Parathyroid adenoma (tissue), 2 donors: ENCODE measurements around the gene TBCCD1.

Experiments used
- H2AFZ ChIP-seq: fragments of 300-600 bp; sonication (generic); one replicate; pipeline ENCODE4 v1.7.0; 2017; ENCODE audit warnings: antibody characterized with exemption, mild to moderate bottlenecking
- H3K27ac ChIP-seq: fragments of 300-600 bp; sonication (generic); one replicate; pipeline ENCODE4 v1.7.0; 2017
- H3K27me3 ChIP-seq: fragments of 300-600 bp; sonication (generic); one replicate; pipeline ENCODE4 v1.7.0; 2017; ENCODE audit warnings: low read length; ENCODE audit not compliant: control insufficient read depth, insufficient read depth
- H3K36me3 ChIP-seq: fragments of 300-600 bp; sonication (generic); one replicate; pipeline ENCODE4 v1.7.0; 2017; ENCODE audit warnings: low read length; ENCODE audit not compliant: control insufficient read depth, insufficient read depth
- H3K4me1 ChIP-seq: fragments of 300-600 bp; sonication (generic); one replicate; pipeline ENCODE4 v1.7.0; 2017; ENCODE audit warnings: control low read depth
- H3K4me2 ChIP-seq: fragments of 300-600 bp; sonication (generic); one replicate; pipeline ENCODE4 v1.7.0; 2017; ENCODE audit warnings: low read length
- H3K4me3 ChIP-seq: fragments of 300-600 bp; sonication (generic); one replicate; pipeline ENCODE4 v1.7.0; 2017; ENCODE audit warnings: low read depth, low read length
- H3K79me2 ChIP-seq: fragments of 300-600 bp; sonication (generic); one replicate; pipeline ENCODE4 v1.7.0; 2017; ENCODE audit warnings: control low read depth
- H3K9ac ChIP-seq: fragments of 300-600 bp; sonication (generic); one replicate; pipeline ENCODE4 v1.7.0; 2017; ENCODE audit warnings: mild to moderate bottlenecking
- H3K9me3 ChIP-seq: fragments of 300-600 bp; sonication (generic); one replicate; pipeline ENCODE4 v1.7.0; 2017; ENCODE audit warnings: low read length; ENCODE audit not compliant: control insufficient read depth
- TF ChIP-seq, protein P1 (sequence below): fragments of 300-600 bp; sonication (generic); IDR thresholded peaks from one replicate; pipeline ENCODE4 v1.7.0; 2017; ENCODE audit warnings: antibody characterized with exemption, mild to moderate bottlenecking
- donor health status: primary hyperparathyroidism.

The TBCCD1 gene

DNA sequence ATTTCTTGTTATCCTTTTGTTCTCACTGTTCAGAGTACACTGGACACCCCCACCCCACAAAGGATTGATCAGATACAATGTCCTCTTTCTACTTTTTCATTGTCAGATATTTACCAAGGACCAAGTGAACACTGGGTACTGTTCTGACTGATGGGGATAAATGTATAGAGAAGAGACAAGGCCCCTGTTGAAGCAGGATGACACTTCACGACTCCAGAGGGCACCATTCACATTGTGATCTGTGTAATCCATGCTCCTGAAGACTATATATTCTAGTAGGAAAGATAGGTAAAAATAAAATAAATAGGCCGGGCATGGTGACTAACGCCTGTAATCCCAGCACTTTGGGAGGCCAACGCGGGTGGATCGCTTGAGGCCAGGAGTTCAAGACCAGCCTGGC lies 15.8 kb downstream of the TBCCD1 start:
- H2AFZ ChIP-seq = no peak overlapping the region
- H3K9me3 ChIP-seq = no peaks in the 10 kb centered on the region
- H3K4me1 ChIP-seq = no peaks in the 10 kb centered on the region
- no peak overlapping the region for H3K4me3 ChIP-seq
- H3K36me3 ChIP-seq = no peaks in the 10 kb centered on the region
- no peak overlapping the region for H3K9ac ChIP-seq
- H3K4me2 ChIP-seq = no peak overlapping the region
- TF ChIP-seq, protein P1, sequence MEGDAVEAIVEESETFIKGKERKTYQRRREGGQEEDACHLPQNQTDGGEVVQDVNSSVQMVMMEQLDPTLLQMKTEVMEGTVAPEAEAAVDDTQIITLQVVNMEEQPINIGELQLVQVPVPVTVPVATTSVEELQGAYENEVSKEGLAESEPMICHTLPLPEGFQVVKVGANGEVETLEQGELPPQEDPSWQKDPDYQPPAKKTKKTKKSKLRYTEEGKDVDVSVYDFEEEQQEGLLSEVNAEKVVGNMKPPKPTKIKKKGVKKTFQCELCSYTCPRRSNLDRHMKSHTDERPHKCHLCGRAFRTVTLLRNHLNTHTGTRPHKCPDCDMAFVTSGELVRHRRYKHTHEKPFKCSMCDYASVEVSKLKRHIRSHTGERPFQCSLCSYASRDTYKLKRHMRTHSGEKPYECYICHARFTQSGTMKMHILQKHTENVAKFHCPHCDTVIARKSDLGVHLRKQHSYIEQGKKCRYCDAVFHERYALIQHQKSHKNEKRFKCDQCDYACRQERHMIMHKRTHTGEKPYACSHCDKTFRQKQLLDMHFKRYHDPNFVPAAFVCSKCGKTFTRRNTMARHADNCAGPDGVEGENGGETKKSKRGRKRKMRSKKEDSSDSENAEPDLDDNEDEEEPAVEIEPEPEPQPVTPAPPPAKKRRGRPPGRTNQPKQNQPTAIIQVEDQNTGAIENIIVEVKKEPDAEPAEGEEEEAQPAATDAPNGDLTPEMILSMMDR = no peak
- H3K79me2 ChIP-seq = no peaks in the 10 kb centered on the region
- H3K27ac ChIP-seq = no peak overlapping the region
- H3K27me3 ChIP-seq = no peaks in the 10 kb centered on the region

- H3K36me3 ChIP-seq = no peaks in the 10 kb centered on the region
These were observed 17.6 kb downstream of the TBCCD1 start for GRCh38 chr3:186549497-186549896.

GRCh38 chr3:186544281-186544680 lies 22.9 kb downstream of the TBCCD1 start, which contains the start of gene CRYGS:
TSS of gene CRYGS (minus strand) at chr3:186544380. CDS start at chr3:186544326, 54 bp downstream.
- H3K4me1 ChIP-seq = no peaks in the 10 kb centered on the region
- H3K4me2 ChIP-seq = no peak within 1 kb of the TSS
- H3K9ac ChIP-seq = no peak within 1 kb of the TSS
- H3K27me3 ChIP-seq = no peaks in the 10 kb centered on the region
- no peak within 1 kb of the TSS for H3K4me3 ChIP-seq
- TF ChIP-seq, protein P1 = no peak
- no peak within 1 kb of the TSS for H2AFZ ChIP-seq
- no peaks in the 10 kb centered on the region for H3K36me3 ChIP-seq
- no peaks in the 10 kb centered on the region for H3K79me2 ChIP-seq
- H3K27ac ChIP-seq = no peak within 1 kb of the TSS
- no peaks in the 10 kb centered on the region for H3K9me3 ChIP-seq

More at GRCh38 chr3:186549497-186549896, 17.6 kb downstream of the TBCCD1 start:
- H3K27me3 ChIP-seq = no peaks in the 10 kb centered on the region
- no peak overlapping the region for H2AFZ ChIP-seq
- H3K4me2 ChIP-seq = no peak overlapping the region
- no peaks in the 10 kb centered on the region for H3K79me2 ChIP-seq
- TF ChIP-seq, protein P1 = no peak
- no peak overlapping the region for H3K27ac ChIP-seq
- no peak overlapping the region for H3K9ac ChIP-seq
- no peaks in the 10 kb centered on the region for H3K9me3 ChIP-seq
- no peaks in the 10 kb centered on the region for H3K4me1 ChIP-seq
- H3K4me3 ChIP-seq = no peak overlapping the region

DNA sequence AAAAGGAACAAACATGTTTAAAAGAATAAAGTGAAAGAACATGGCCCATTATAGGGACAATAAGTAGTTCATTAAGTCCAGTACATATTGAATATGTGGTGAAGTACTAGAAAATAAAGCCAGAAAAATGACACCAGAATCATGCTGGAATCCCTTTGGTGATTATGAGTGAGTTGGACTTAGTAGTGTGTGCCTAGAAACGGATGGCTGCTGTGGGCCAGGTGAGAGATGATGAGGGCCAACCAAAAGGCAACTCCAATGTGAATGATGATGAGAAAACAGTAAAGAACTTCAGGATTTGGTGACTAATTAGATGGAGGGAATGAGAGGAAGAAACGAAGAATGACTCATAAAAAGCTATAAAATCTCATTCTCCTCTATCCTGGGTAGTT lies 26.3 kb downstream of the TBCCD1 start:
- TF ChIP-seq, protein P1 = no peak
- H3K79me2 ChIP-seq = no peaks in the 10 kb centered on the region

GRCh38 chr3:186540221-186540834 lies 26.8 kb downstream of the TBCCD1 start:
- Histone ChIP-seq H3K4me3 (peak overlapping the region; percentile 11), H3K27me3 (no peaks in the 10 kb centered on the region)

More for the DNA sequence above, 26.3 kb downstream of the TBCCD1 start:
- Histone ChIP-seq H3K4me2 (no peak overlapping the region), H3K4me1 (peaks cover 14% of the 10 kb centered on the region), H3K27ac (no peak overlapping the region), H3K4me3 (no peak overlapping the region), H3K27me3 (no peaks in the 10 kb centered on the region), H3K9me3 (no peaks in the 10 kb centered on the region), H3K36me3 (no peaks in the 10 kb centered on the region), H2AFZ (no peak overlapping the region), H3K9ac (no peak overlapping the region)

More at GRCh38 chr3:186540221-186540834, 26.8 kb downstream of the TBCCD1 start:
- Histone ChIP-seq H3K9ac (no peak overlapping the region), H3K27ac (no peak overlapping the region), H3K4me1 (peaks cover 17% of the 10 kb centered on the region), H3K36me3 (no peaks in the 10 kb centered on the region), H2AFZ (no peak overlapping the region), H3K79me2 (no peaks in the 10 kb centered on the region), H3K4me2 (peak overlapping the region; percentile 42), H3K9me3 (no peaks in the 10 kb centered on the region)
- TF ChIP-seq, protein P1 = peak; percentile 91
